Measurements from ENCODE around the gene DNM1. TPM values are rescaled to one million over a fixed set of nuclear protein-coding genes. Genes with fewer than 3 reads are reported as not detected.
"Not testable (repeated sequence)": the region's sequence is repeated elsewhere in the genome, so short reads cannot be mapped to it uniquely, and the experiment has no call there.

Gene DNM1
- total RNA-seq, 2 experiments from 2014 or later = 0.50 to 0.72 TPM

GRCh38 chr9:128275198-128276007 lies 72.2 kb downstream of the DNM1 start, which contains the start of gene GOLGA2:
GOLGA2 (minus strand) TSS chr9:128276007; CDS start chr9:128275976, 31 bp downstream.
- Mint-ChIP-seq H3K36me3 (ENCODE audit: low read depth) (peaks cover 10% of the 10 kb centered on the region), H3K4me3 (peak within 1 kb of the TSS; percentile 97), H3K4me1 (peaks cover 31% of the 10 kb centered on the region), H3K27me3 (no peaks in the 10 kb centered on the region), H3K9me3 (ENCODE audit: low read depth) (no peaks in the 10 kb centered on the region), H3K27ac (peak within 1 kb of the TSS; percentile 95)
- DNase-seq (peak; percentile 29), ATAC-seq (peak; percentile 52)
- intact Hi-C loops (cut with DNase I, micrococcal nuclease) = loop anchor here (1.0 to 10.0 kb wide), 21 partner anchors 25 to 761 kb away; partner anchors contain the start of genes BBLN (in 1 of the 2), COQ4 (in 1 of the 2), DNM1 (in 1 of the 2) and DOLK (in 1 of the 2)
- CTCF ChIA-PET = interaction anchor here (0.7 to 2.5 kb wide), 8 partner anchors 25 to 163 kb away, joined by 3 to 5 read pairs (median 4); no protein-coding TSS in a partner anchor
- POLR2A ChIA-PET = interaction anchor here (0.6 to 1.0 kb wide), 3 partner anchors 25 to 229 kb away, joined by 3 to 4 read pairs (median 3); partner anchors contain the start of gene GLE1

- H3K36me3 Mint-ChIP-seq (ENCODE audit: low read depth) = peaks cover 7% of the 10 kb centered on the region
- peak within 1 kb of the TSS; percentile 97 for H3K4me3 Mint-ChIP-seq
- no peaks in the 10 kb centered on the region for H3K9me3 Mint-ChIP-seq (ENCODE audit: low read depth)
- CTCF ChIA-PET = interaction anchor here (0.7 to 2.5 kb wide), 8 partner anchors 26 to 162 kb away, joined by 3 to 5 read pairs (median 4); no protein-coding TSS in a partner anchor
- peak within 1 kb of the TSS; percentile 95 for H3K27ac Mint-ChIP-seq
- DNase-seq (peak; percentile 100), ATAC-seq (peak; percentile 99)
- H3K4me1 Mint-ChIP-seq = peaks cover 31% of the 10 kb centered on the region
- POLR2A ChIA-PET = interaction anchor here (0.6 to 1.0 kb wide), 4 partner anchors 26 to 1773 kb away, joined by 3 to 4 read pairs (median 4); partner anchors contain the start of gene GLE1
- no peaks in the 10 kb centered on the region for H3K27me3 Mint-ChIP-seq
- intact Hi-C loops (cut with DNase I, micrococcal nuclease) = loop anchor here (1.0 to 10.0 kb wide), 16 partner anchors 26 to 761 kb away; partner anchors contain the start of genes BBLN (in 1 of the 2), COQ4 (in 1 of the 2), DNM1 (in 1 of the 2) and DOLK (in 1 of the 2)
Observed at GRCh38 chr9:128276008-128276573, 72.9 kb downstream of the DNM1 start, which contains the start of gene SWI5. SWI5 (plus strand) TSS chr9:128276276.

- H3K4me3 Mint-ChIP-seq = peak overlapping the region; percentile 97
- no peaks in the 10 kb centered on the region for H3K9me3 Mint-ChIP-seq (ENCODE audit: low read depth)
- ChIA-PET POLR2A (interaction anchor here (0.6 to 1.0 kb wide), 3 partner anchors 26 to 1773 kb away, joined by 3 to 4 read pairs (median 4); no protein-coding TSS in a partner anchor), CTCF (interaction anchor here (0.7 to 2.5 kb wide), 7 partner anchors 8 to 183 kb away, joined by 3 to 5 read pairs (median 3); no protein-coding TSS in a partner anchor)
- H3K4me1 Mint-ChIP-seq = peaks cover 31% of the 10 kb centered on the region
- ATAC-seq (no peak), DNase-seq (no peak)
- H3K27me3 Mint-ChIP-seq = no peaks in the 10 kb centered on the region
- H3K27ac Mint-ChIP-seq = peak overlapping the region; percentile 95
- intact Hi-C loops (cut with DNase I, micrococcal nuclease) = loop anchor here (1.0 to 10.0 kb wide), 16 partner anchors 26 to 760 kb away; partner anchors contain the start of genes BBLN (in 1 of the 2), COQ4 (in 1 of the 2), DNM1 (in 1 of the 2) and DOLK (in 1 of the 2)
- H3K36me3 Mint-ChIP-seq (ENCODE audit: low read depth) = peaks cover 2% of the 10 kb centered on the region
Observed at GRCh38 chr9:128276574-128277270, 73.5 kb downstream of the DNM1 start.

- H3K36me3 Mint-ChIP-seq (ENCODE audit: low read depth); H3K27me3 Mint-ChIP-seq; H3K27ac Mint-ChIP-seq; POLR2A ChIA-PET; H3K9me3 Mint-ChIP-seq (ENCODE audit: low read depth); ATAC-seq; DNase-seq; CTCF ChIA-PET; H3K4me3 Mint-ChIP-seq: not testable (repeated sequence)
- intact Hi-C loops (cut with DNase I, micrococcal nuclease) = loop anchor here in 1 of 2 experiments (5.0 to 10.0 kb wide), 2 partner anchors 378 to 445 kb away; partner anchors contain the start of genes DYNC2I2 and ZDHHC12
- peaks cover 25% of the 10 kb centered on the region for H3K4me1 Mint-ChIP-seq
Observed at GRCh38 chr9:128279088-128280073, 76.2 kb downstream of the DNM1 start.

- H3K27ac Mint-ChIP-seq = no peak overlapping the region
- H3K4me1 Mint-ChIP-seq = peaks cover 19% of the 10 kb centered on the region
- no peaks in the 10 kb centered on the region for H3K36me3 Mint-ChIP-seq (ENCODE audit: low read depth)
- no peak for ATAC-seq
- POLR2A ChIA-PET = no interaction called here
- no peaks in the 10 kb centered on the region for H3K9me3 Mint-ChIP-seq (ENCODE audit: low read depth)
- CTCF ChIA-PET = interaction anchor here (0.6 kb wide), 1 partner anchor 147 kb away, joined by 4 read pairs; no protein-coding TSS in a partner anchor
- intact Hi-C loops (cut with DNase I, micrococcal nuclease) = no loop called here
- no peak for DNase-seq
- H3K27me3 Mint-ChIP-seq = no peaks in the 10 kb centered on the region
- no peak overlapping the region for H3K4me3 Mint-ChIP-seq
Observed at GRCh38 chr9:128280084-128280622, 77.0 kb downstream of the DNM1 start.

- no peak for DNase-seq
- ChIA-PET POLR2A (no interaction called here), CTCF (interaction anchor here (0.6 to 1.0 kb wide), 2 partner anchors 13 to 46 kb away, joined by 3 to 5 read pairs; no protein-coding TSS in a partner anchor)
- no peaks in the 10 kb centered on the region for H3K9me3 Mint-ChIP-seq (ENCODE audit: low read depth)
- H3K27me3 Mint-ChIP-seq = no peaks in the 10 kb centered on the region
- peaks cover 5% of the 10 kb centered on the region for H3K4me1 Mint-ChIP-seq
- no peak overlapping the region for H3K4me3 Mint-ChIP-seq
- H3K36me3 Mint-ChIP-seq (ENCODE audit: low read depth) = no peaks in the 10 kb centered on the region
- intact Hi-C loops (cut with DNase I, micrococcal nuclease) = no loop called here
- ATAC-seq = no peak
- H3K27ac Mint-ChIP-seq = no peak overlapping the region
Observed at GRCh38 chr9:128282500-128282899, 79.3 kb downstream of the DNM1 start.

- CTCF ChIA-PET = interaction anchor here (0.6 to 1.1 kb wide), 2 partner anchors 15 to 127 kb away, joined by 3 read pairs; no protein-coding TSS in a partner anchor
- no peak for ATAC-seq
- H3K4me3 Mint-ChIP-seq = no peak overlapping the region
- no peaks in the 10 kb centered on the region for H3K4me1 Mint-ChIP-seq
- intact Hi-C loops (cut with DNase I, micrococcal nuclease) = no loop called here
- peaks cover 4% of the 10 kb centered on the region for H3K36me3 Mint-ChIP-seq (ENCODE audit: low read depth)
- no peak for DNase-seq
- POLR2A ChIA-PET = no interaction called here
- no peaks in the 10 kb centered on the region for H3K9me3 Mint-ChIP-seq (ENCODE audit: low read depth)
- no peaks in the 10 kb centered on the region for H3K27me3 Mint-ChIP-seq
- no peak overlapping the region for H3K27ac Mint-ChIP-seq
Observed at GRCh38 chr9:128285033-128285784, 82.0 kb downstream of the DNM1 start.

- no peak for DNase-seq
Observed at GRCh38 chr9:128286440-128286839, 83.3 kb downstream of the DNM1 start.

GRCh38 chr9:128288273-128289004 lies 85.3 kb downstream of the DNM1 start:
- no peak overlapping the region for H3K4me3 Mint-ChIP-seq
- DNase-seq (no peak), ATAC-seq (no peak)
- H3K27ac Mint-ChIP-seq = no peak overlapping the region
- H3K27me3 Mint-ChIP-seq = no peaks in the 10 kb centered on the region
- POLR2A ChIA-PET = no interaction called here
- no peaks in the 10 kb centered on the region for H3K9me3 Mint-ChIP-seq (ENCODE audit: low read depth)
- H3K4me1 Mint-ChIP-seq = no peaks in the 10 kb centered on the region
- H3K36me3 Mint-ChIP-seq (ENCODE audit: low read depth) = peaks cover 4% of the 10 kb centered on the region
- intact Hi-C loops (cut with DNase I, micrococcal nuclease) = no loop called here
- CTCF ChIA-PET = interaction anchor here (0.8 to 0.9 kb wide), 2 partner anchors 8 to 53 kb away, joined by 3 to 4 read pairs; no protein-coding TSS in a partner anchor

More at GRCh38 chr9:128286440-128286839, 83.3 kb downstream of the DNM1 start:
- no peaks in the 10 kb centered on the region for H3K4me1 Mint-ChIP-seq
- H3K36me3 Mint-ChIP-seq (ENCODE audit: low read depth) = peaks cover 4% of the 10 kb centered on the region
- no peak overlapping the region for H3K4me3 Mint-ChIP-seq
- CTCF ChIA-PET = interaction anchor here (1.1 kb wide), 1 partner anchor 126 kb away, joined by 3 read pairs; no protein-coding TSS in a partner anchor
- no peaks in the 10 kb centered on the region for H3K27me3 Mint-ChIP-seq
- H3K9me3 Mint-ChIP-seq (ENCODE audit: low read depth) = no peaks in the 10 kb centered on the region
- intact Hi-C loops (cut with DNase I, micrococcal nuclease) = no loop called here
- POLR2A ChIA-PET = no interaction called here
- no peak for ATAC-seq
- H3K27ac Mint-ChIP-seq = no peak overlapping the region
